Osteocyte (in vitro differentiated cells): ENCODE data around the gene CAVIN1. TPM values are rescaled to one million over a fixed set of nuclear protein-coding genes. Genes with fewer than 3 reads are reported as not detected.
"Not testable (repeated sequence)": the region's sequence is repeated elsewhere in the genome, so short reads cannot be mapped to it uniquely, and the experiment has no call there.

ENCODE experiments used
- DNase-seq: peaks from one replicate; pipeline ENCODE4 v3.0.0; 2021; ENCODE audit warnings: mixed read lengths; ENCODE audit not compliant: unreplicated experiment; ENCODE audit errors: extremely low spot score
- H3K27ac Mint-ChIP-seq: one replicate; pipeline ENCODE4 v1.8.0; 2021; ENCODE audit warnings: mild to moderate bottlenecking, mixed read lengths; ENCODE audit not compliant: unreplicated experiment
- H3K27me3 Mint-ChIP-seq: one replicate; pipeline ENCODE4 v1.8.0; 2021; ENCODE audit warnings: mixed read lengths; ENCODE audit not compliant: unreplicated experiment
- H3K36me3 Mint-ChIP-seq: one replicate; pipeline ENCODE4 v1.8.0; 2021; ENCODE audit warnings: mixed read lengths; ENCODE audit not compliant: unreplicated experiment
- H3K4me1 Mint-ChIP-seq: one replicate; pipeline ENCODE4 v1.8.0; 2021; ENCODE audit warnings: mixed read lengths; ENCODE audit not compliant: unreplicated experiment
- H3K4me3 Mint-ChIP-seq: one replicate; pipeline ENCODE4 v1.8.0; 2021; ENCODE audit warnings: mild to moderate bottlenecking, moderate library complexity, mixed read lengths; ENCODE audit not compliant: unreplicated experiment
- H3K9me3 Mint-ChIP-seq: one replicate; pipeline ENCODE4 v1.8.0; 2021; ENCODE audit warnings: mixed read lengths; ENCODE audit not compliant: unreplicated experiment
- total RNA-seq: library from RNA; stranded (reverse); gene quantifications from 2 replicates; pipeline ENCODE4 v1.2.1, GENCODE V29; 2021
- TF ChIP-seq, protein P1 (sequence below): fragments of 200-600 bp; sonication (generic); IDR thresholded peaks from 2 replicates; pipeline ENCODE4 v1.5.0; 2021; ENCODE audit warnings: antibody characterized with exemption, mild to moderate bottlenecking, moderate library complexity

Gene CAVIN1
- total RNA-seq, 1 donor from 2014 or later = 487 TPM

DNA sequence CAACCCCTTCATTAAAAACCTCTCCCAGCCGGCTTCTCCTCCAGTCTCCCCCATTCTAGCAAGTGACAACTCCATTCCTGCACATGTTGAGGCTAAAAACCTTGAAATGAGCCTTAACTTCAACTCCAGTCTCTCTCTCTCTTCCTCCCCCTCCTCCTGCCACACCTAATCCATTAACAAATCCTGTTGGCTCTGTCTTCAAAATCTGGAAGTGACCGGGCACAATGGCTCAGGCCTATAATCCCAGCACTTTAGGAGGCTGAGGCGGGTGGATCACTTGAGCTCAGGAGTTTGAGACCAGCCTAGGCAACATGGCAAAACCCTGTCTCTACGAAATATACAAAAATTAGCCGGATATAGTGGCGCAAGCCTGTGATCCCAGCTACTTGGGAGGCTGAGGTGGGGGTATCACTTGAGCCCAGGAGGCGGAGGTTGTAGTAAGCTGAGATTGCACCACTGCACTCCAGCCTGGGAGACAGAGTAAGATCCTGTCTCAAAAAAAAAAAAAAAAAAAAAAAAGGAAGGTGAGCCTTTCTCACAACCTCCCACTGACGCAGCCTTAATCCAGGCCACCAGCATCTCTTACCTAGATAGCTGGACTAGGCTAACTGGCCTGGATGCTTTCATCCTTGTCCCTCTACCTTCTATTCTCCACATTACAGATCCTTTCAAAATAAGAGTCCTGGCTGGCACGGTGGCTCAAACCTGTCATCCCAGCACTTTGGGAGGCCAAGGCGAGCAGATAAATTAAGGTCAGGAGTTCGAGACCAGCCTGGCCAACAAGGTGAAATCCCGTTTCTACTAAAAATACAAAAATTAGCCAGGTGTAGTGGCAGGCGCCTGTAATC, 56.7 kb downstream of the CAVIN1 start:
- peak overlapping the region; percentile 92 for H3K27ac Mint-ChIP-seq

DNA sequence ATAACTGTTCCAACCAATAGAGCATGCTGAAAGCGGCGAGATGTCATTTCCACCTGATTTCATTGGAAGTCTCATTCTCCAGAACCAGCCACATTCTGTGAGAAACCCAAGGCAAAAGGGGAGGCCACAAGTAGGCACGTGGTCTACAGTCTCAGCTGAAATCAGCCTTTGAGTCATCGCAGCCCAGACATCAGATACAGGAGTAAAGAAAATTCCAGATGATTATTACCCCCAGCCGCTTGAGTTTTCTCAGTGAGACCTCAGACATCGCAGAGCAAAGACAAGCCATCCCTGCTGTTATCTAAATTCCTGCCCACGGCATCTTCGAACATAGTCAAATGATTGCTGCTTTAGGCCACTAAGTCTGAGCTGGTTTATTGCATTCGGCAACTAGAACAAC, 57.9 kb downstream of the CAVIN1 start:
- TF ChIP-seq, protein P1, sequence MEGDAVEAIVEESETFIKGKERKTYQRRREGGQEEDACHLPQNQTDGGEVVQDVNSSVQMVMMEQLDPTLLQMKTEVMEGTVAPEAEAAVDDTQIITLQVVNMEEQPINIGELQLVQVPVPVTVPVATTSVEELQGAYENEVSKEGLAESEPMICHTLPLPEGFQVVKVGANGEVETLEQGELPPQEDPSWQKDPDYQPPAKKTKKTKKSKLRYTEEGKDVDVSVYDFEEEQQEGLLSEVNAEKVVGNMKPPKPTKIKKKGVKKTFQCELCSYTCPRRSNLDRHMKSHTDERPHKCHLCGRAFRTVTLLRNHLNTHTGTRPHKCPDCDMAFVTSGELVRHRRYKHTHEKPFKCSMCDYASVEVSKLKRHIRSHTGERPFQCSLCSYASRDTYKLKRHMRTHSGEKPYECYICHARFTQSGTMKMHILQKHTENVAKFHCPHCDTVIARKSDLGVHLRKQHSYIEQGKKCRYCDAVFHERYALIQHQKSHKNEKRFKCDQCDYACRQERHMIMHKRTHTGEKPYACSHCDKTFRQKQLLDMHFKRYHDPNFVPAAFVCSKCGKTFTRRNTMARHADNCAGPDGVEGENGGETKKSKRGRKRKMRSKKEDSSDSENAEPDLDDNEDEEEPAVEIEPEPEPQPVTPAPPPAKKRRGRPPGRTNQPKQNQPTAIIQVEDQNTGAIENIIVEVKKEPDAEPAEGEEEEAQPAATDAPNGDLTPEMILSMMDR = no peak
- Mint-ChIP-seq H3K27me3 (no peaks in the 10 kb centered on the region), H3K9me3 (no peaks in the 10 kb centered on the region), H3K36me3 (no peaks in the 10 kb centered on the region), H3K4me1 (peaks cover 93% of the 10 kb centered on the region), H3K27ac (peak overlapping the region; percentile 92), H3K4me3 (peak overlapping the region; percentile 23)
- no peak for DNase-seq

More for the DNA sequence above, 56.7 kb downstream of the CAVIN1 start:
- not testable (repeated sequence) for H3K27me3 Mint-ChIP-seq, H3K9me3 Mint-ChIP-seq, H3K36me3 Mint-ChIP-seq, DNase-seq
- Mint-ChIP-seq H3K4me1 (peaks cover 80% of the 10 kb centered on the region), H3K4me3 (peak overlapping the region; percentile 39)

DNA sequence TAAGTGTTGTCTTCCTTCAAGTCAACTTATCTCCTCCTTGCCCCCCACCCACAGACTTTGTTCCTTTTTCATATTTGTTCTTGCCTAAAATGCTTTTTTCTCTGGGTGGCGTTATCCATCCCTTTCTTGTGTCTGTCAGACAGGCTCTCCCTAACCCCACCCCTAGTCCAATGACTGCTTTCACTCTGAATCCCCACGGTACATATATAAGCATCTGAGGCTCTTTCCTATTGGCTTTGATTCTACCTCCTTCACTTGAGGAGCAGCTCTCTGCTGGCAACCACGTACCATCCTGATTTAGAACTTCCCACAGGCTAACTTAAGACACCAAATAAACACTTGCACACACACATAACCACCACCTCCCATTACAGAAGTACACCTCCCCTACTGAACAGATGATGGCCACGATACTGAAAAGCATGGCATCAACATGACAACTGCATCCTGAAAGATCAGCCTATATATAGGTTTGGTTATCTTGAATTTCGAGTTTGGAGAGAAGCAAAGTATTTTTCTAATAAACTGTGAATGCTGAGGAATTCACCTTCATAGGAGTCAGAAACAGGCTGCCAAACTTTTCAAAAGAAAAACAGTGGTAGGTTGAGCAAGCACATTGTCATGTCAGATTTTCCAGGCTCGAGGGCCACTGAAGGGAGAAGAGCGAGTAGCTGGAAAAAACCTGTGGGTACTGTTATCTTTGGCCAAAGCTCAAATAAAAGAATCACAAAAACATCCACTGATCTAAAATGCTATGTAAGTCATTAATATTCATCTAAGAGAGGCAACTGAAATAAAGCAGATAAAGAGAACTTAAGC, 59.1 kb downstream of the CAVIN1 start:
- peaks cover 96% of the 10 kb centered on the region for H3K4me1 Mint-ChIP-seq
- peak overlapping the region; percentile 54 for H3K4me3 Mint-ChIP-seq
- H3K36me3 Mint-ChIP-seq = no peaks in the 10 kb centered on the region
- H3K27me3 Mint-ChIP-seq = no peaks in the 10 kb centered on the region
- no peaks in the 10 kb centered on the region for H3K9me3 Mint-ChIP-seq
- H3K27ac Mint-ChIP-seq = peak overlapping the region; percentile 92
- no peak for DNase-seq
- TF ChIP-seq, protein P1 = no peak

DNA sequence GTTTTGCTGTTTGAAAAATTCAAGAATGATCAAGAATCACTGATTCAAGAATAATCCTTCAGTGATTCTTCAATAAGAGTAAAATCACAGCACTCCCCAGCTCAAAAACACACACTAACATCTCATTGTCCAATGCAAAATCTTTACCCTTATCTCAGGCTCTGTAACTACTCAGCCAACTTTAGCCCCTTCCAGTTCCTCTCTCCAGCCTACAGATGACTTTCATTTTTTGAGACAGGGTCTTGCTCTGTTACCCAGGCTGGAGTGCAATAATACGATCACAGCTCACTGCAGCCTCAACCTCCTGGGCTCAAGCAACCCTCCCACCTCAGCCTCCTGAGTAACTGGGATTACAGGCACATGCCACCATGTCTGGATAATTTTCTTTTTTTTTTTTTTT, 59.8 kb downstream of the CAVIN1 start:
- peaks cover 95% of the 10 kb centered on the region for H3K4me1 Mint-ChIP-seq
- TF ChIP-seq, protein P1 = no peak
- no peaks in the 10 kb centered on the region for H3K27me3 Mint-ChIP-seq
- H3K36me3 Mint-ChIP-seq = no peaks in the 10 kb centered on the region
- H3K9me3 Mint-ChIP-seq = no peaks in the 10 kb centered on the region
- DNase-seq = no peak
- H3K4me3 Mint-ChIP-seq = peak overlapping the region; percentile 54
- peak overlapping the region; percentile 92 for H3K27ac Mint-ChIP-seq

DNA sequence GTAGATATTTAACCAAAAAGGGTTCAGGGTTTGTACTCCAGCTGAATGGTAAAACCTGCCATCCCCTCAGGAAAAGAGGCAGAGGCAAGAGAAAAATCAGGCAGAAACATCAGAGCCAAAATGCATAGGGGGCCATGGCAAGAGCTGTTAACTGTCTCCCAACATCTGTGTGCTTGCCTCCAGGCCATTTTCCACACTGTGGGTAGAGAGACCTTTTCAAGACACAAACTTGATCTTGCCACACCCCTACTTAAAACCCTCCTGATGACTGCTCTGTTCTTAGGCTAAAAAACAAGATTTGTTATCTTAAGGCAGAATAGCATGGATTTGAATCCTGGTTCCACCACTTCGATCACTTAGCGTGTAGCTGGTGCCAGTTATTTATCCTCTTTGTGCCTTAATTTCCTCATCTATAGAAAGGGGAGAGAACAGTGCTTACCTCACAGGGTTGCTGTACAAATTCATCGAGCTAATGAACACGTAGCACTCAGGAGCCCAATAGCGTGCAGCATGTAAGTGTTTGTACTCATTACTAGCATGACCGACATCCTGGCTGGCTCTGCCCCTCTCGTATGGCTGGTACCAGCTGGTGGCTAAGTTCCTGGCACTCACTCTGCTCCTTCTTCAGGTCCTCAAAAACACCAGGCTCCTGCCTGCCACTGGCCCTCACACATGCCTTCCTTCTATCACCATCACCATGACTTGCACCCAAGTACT, 60.7 kb downstream of the CAVIN1 start:
- no peaks in the 10 kb centered on the region for H3K36me3 Mint-ChIP-seq
- peaks cover 91% of the 10 kb centered on the region for H3K4me1 Mint-ChIP-seq
- no peaks in the 10 kb centered on the region for H3K9me3 Mint-ChIP-seq
- no peak for DNase-seq
- H3K4me3 Mint-ChIP-seq = peak overlapping the region; percentile 54
- TF ChIP-seq, protein P1 = no peak
- no peaks in the 10 kb centered on the region for H3K27me3 Mint-ChIP-seq
- peak overlapping the region; percentile 92 for H3K27ac Mint-ChIP-seq
